SJSA1 (cell line): ENCODE data around the gene MTCH2. TPM values are rescaled to one million over a fixed set of nuclear protein-coding genes. Genes with fewer than 3 reads are reported as not detected.
"Not testable (repeated sequence)": the region's sequence is repeated elsewhere in the genome, so short reads cannot be mapped to it uniquely, and the experiment has no call there.

ENCODE experiments used
- DNase-seq, 2 experiments: peaks; one replicate each; pipeline ENCODE4 v3.0.0-alpha.2; 2015 to 2020; ENCODE audit warnings: low spot score in 2 of 2, low read depth in 1 of 2
- H3K27ac ChIP-seq: fragments of 250-450 bp; sonication (Bioruptor Pico); 2 replicates; pipeline ENCODE4 v1.5.1; 2020; ENCODE audit warnings: mild to moderate bottlenecking, moderate library complexity
- H3K27me3 ChIP-seq: fragments of 250-450 bp; sonication (Bioruptor Pico); replicated peaks from 2 replicates; pipeline ENCODE4 v1.5.1; 2020; ENCODE audit warnings: mild to moderate bottlenecking, moderate library complexity
- H3K36me3 ChIP-seq: fragments of 250-450 bp; sonication (Bioruptor Pico); 2 replicates; pipeline ENCODE4 v1.5.1; 2020; ENCODE audit warnings: mild to moderate bottlenecking
- H3K4me1 ChIP-seq: fragments of 250-450 bp; sonication (Bioruptor Pico); replicated peaks from 2 replicates; pipeline ENCODE4 v1.6.1; 2021; ENCODE audit warnings: mild to moderate bottlenecking
- H3K4me3 ChIP-seq: fragments of 250-450 bp; sonication (Bioruptor Pico); 2 replicates; pipeline ENCODE4 v1.5.1; 2020; ENCODE audit warnings: mild to moderate bottlenecking
- H3K9me3 ChIP-seq: fragments of 250-450 bp; sonication (Bioruptor Pico); replicated peaks from 2 replicates; pipeline ENCODE4 v1.5.1; 2020; ENCODE audit warnings: mild to moderate bottlenecking
- total RNA-seq: library from RNA; depleted of rRNA; stranded (reverse); fragments of >200 nt; shearing (Covaris generic); gene quantifications from 2 replicates; pipeline ENCODE4 v1.2.3, GENCODE V29; 2014; rRNA removed

MTCH2 gene
- 108 and 130 TPM in 2 replicates for total RNA-seq

DNA sequence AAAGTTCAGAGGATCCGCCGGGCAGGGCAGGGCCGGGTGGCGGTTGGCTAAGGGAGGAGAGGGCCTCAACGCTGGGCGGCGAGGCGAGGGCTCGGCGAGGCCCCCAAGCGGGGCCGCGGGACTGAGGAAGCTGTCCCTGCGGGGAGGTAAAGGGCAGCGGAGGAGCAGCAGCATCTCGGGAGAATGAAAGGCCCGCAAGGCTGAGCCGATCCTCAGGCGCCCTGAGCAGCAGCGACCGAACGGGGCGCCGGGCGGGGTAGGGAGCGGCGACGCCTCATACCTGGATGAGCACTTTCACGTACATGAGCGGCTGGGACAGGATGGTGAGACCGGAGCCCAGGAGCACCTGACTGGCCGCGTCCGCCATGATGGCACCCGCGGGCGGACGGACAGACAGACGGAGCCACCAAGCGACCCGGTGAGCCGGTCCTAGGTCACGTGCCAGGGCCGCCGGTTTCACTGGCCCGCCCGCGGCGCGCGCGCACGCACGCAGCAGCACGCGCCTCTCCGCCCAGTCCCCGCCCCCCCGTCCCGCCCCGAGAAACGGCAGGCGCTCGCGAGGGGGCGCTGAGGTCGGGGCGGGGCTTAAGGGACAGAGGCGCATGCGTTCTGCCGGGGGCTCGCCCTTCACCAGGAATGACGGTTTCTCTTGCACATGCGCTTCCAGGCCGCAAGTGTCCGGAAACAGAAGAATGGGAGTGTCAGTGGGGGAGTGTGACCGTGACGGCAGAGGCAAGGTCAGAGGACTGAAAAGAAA is at the start of gene MTCH2:
MTCH2 (minus strand) TSS at position 461 of the 757 bp plus-strand sequence; CDS start at position 367, 94 bp downstream.
- H3K27me3 ChIP-seq = no peaks in the 10 kb centered on the region
- H3K27ac ChIP-seq = peak within 1 kb of the TSS; percentile 68
- peaks cover 22% of the 10 kb centered on the region for H3K36me3 ChIP-seq
- H3K4me3 ChIP-seq = peak within 1 kb of the TSS; percentile 80
- H3K9me3 ChIP-seq = no peaks in the 10 kb centered on the region
- peaks cover 7% of the 10 kb centered on the region for H3K4me1 ChIP-seq
- peak; percentile 97 for DNase-seq

DNA sequence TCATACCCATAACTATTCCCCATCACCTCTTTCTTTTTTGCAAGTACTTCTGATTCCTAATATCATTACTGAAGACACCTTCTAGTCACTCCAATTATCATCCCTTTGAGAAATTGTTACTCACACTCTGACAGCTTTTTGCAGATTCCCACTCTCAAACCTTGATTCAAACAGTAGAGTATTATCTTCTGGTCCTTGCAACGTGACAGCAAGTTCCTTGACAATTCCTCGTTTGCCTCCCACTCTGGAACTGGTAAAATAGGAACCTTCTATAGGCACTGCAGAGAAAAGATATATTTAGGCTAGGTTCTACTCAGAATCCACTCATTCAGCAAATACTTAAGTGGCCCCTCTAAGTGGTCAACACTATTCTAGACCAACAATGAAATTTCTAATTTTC is 49.6 kb upstream of the MTCH2 start:
- Histone ChIP-seq H3K4me3 (no peak overlapping the region), H3K9me3 (no peaks in the 10 kb centered on the region), H3K27ac (no peak overlapping the region), H3K36me3 (no peaks in the 10 kb centered on the region), H3K4me1 (no peaks in the 10 kb centered on the region), H3K27me3 (no peaks in the 10 kb centered on the region)
- DNase-seq = no peak

DNA sequence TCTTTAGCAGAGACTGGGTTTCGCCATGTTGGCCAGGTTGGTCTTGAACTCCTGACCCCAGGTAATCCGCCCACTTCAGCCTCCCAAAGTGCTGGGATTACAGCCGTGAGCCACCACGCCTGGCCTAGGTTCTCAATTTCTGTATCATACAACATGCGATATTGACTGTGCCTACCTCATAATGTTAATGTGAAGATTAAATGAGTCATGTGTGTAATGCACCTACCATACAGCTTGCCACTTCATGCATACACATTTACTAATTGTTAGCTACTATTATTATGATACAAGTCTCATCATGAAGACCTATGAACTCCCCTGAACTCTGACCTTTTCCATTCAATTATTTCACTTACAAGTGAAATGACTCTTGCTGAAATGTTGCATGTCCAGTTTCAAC is 47.1 kb upstream of the MTCH2 start:
- Histone ChIP-seq H3K9me3 (no peaks in the 10 kb centered on the region), H3K4me1 (no peaks in the 10 kb centered on the region), H3K36me3 (no peaks in the 10 kb centered on the region), H3K27me3 (no peaks in the 10 kb centered on the region), H3K4me3 (no peak overlapping the region), H3K27ac (no peak overlapping the region)
- DNase-seq = no peak

DNA sequence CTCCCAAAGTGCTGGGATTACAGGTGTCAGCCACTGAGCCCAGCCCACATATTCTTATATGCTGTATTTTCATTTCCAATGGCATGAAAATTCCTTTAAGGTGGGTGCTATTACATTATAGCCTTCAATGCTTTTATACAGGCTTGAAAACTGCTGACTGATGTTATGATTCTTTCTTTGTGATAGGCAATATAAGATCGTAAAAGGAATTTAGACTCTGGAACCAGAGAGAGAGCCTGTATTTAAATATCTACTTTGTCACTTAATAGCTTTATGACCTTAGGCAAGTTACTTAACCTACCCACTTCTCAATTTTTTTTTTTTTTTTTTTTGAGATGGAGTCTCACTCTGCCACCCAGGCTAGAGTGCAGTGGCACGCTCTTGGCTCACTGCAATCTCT is 46.6 kb upstream of the MTCH2 start:
- H3K27ac ChIP-seq = no peak overlapping the region
- no peaks in the 10 kb centered on the region for H3K27me3 ChIP-seq
- no peaks in the 10 kb centered on the region for H3K9me3 ChIP-seq
- no peak for DNase-seq
- H3K36me3 ChIP-seq = no peaks in the 10 kb centered on the region
- H3K4me1 ChIP-seq = no peaks in the 10 kb centered on the region
- no peak overlapping the region for H3K4me3 ChIP-seq

DNA sequence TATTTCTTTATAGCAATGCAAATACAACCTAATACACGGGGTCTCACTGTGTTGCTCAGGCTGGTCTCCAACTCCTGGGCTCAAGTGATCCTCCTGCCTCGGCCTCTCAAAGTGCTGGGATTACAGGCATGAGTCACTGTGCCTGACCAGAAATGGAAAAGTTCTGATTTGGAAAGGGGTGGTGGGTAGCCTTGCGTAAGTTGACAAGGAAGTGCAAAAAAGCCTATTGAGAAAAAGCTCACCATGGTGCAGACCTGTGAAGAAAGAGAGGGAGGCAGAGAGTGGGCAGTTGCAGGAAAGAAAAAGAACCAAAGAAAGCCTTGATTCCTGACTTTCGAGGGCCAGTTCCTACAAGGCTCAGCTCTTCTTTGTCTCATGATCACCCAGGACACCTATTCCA is 45.8 kb upstream of the MTCH2 start:
- H3K27ac ChIP-seq = no peak overlapping the region
- no peak for DNase-seq
- H3K27me3 ChIP-seq = no peaks in the 10 kb centered on the region
- H3K9me3 ChIP-seq = no peaks in the 10 kb centered on the region
- no peaks in the 10 kb centered on the region for H3K4me1 ChIP-seq
- H3K36me3 ChIP-seq = no peaks in the 10 kb centered on the region
- no peak overlapping the region for H3K4me3 ChIP-seq

DNA sequence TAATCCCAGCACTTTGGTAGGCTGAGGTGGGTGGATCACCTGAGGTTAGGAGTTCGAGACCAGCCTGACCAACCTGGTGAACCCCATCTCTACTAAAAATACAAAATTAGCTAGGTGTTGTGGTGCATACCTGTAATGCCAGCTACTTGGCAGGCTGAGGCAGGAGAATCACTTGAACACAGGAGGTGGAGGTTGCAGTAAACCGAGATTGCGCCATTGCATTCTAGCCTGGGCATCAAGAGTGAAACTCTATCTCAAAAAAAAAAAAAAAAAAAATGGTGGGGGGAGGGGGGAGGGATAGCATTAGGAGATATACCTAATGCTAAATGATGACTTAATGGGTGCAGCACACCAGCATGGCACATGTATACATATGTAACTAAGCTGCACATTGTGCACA is 44.3 kb upstream of the MTCH2 start:
- H3K9me3 ChIP-seq, H3K36me3 ChIP-seq, H3K4me1 ChIP-seq, H3K27me3 ChIP-seq, H3K27ac ChIP-seq, H3K4me3 ChIP-seq, DNase-seq: not testable (repeated sequence)

DNA sequence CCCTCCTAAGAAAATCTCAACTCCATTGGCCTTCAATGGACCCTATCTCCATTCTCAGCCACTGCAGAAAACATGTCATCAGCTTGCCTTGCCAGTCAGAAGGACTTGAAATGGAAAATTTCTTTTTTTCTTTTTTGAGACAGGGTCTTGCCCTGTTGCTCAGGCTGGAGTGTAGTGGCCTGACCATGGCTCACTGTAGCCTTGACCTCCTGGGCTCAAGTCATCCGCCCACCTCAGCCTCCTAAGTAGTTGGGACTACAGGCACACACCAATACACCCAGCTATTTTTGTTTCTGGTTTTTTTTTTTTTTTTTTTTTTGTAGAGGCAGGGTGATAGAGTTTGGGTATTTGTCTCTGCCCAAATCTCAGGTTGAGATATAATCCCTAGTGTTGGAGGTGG is 43.8 kb upstream of the MTCH2 start:
- H3K9me3 ChIP-seq = no peaks in the 10 kb centered on the region
- no peaks in the 10 kb centered on the region for H3K36me3 ChIP-seq
- no peaks in the 10 kb centered on the region for H3K4me1 ChIP-seq
- H3K4me3 ChIP-seq = no peak overlapping the region
- no peaks in the 10 kb centered on the region for H3K27me3 ChIP-seq
- DNase-seq = no peak
- no peak overlapping the region for H3K27ac ChIP-seq

DNA sequence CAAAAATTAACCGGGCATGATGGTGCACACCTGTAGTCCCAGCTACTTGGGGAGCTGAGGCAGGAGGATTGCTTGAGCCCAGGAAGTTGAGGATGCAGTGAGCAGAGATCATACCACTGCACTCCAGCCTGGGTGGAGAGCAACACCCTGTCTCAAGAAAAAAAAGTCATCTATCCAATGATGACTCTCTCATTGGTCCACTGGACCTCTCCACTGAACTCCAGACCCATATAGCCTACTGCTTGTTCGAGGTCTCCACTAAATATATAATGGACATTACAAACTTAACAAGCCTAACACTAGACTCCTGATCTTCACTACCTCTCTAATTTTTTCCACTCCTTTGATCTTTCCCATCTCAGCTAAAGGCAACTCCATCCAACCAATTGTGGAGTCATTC is 33.5 kb upstream of the MTCH2 start:
- H3K9me3 ChIP-seq = no peaks in the 10 kb centered on the region
- H3K36me3 ChIP-seq = no peaks in the 10 kb centered on the region
- H3K27ac ChIP-seq = no peak overlapping the region
- H3K4me3 ChIP-seq = no peak overlapping the region
- DNase-seq = no peak
- no peaks in the 10 kb centered on the region for H3K27me3 ChIP-seq
- no peaks in the 10 kb centered on the region for H3K4me1 ChIP-seq

DNA sequence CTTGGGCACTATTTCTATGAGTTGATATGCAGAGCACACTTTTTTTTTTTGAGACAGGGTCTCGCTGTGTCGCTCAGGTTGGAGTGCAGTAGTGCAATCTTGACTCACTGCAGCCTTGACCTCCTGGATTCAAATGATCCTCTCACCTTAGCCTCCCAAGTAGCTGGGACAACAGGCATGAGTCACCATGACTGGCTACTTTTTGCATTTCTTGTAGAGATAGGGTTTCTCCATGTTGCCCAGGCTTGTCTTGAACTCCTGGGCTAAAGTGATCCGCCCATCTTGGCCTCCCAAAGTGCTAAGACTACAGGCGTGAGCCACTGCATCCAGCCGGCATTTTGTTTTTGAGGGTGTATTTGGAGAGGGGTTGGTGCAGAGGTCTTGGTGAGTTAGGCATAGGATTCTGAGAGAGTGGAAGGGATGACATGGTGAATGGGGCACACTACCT is 29.9 kb upstream of the MTCH2 start:
- H3K27ac ChIP-seq = no peak overlapping the region
- DNase-seq = no peak
- H3K36me3 ChIP-seq = no peaks in the 10 kb centered on the region
- no peak overlapping the region for H3K4me3 ChIP-seq
- no peaks in the 10 kb centered on the region for H3K4me1 ChIP-seq
- H3K27me3 ChIP-seq = no peaks in the 10 kb centered on the region
- no peaks in the 10 kb centered on the region for H3K9me3 ChIP-seq

DNA sequence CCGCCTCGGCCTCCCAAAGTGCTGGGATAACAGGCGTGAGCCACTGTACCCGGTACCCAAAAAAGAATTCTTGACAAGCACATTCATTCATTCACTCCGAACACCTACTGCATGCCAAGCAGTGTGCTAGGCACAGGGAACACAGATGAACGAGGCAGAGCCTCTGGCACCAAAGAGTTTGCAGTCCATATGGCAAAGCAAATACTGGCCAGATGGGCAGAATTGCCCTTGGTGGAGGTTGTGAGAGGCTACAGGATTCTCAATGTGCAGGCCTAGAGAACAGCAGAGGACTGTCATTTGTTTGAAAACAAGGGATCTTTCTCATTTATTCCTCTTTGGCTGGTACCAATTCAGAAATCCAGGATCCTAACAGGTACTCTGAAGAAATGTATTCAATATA is 27.5 kb upstream of the MTCH2 start:
- Histone ChIP-seq H3K4me1 (0 out of 2 replicates have a peak, but pooled peaks cover 3% of the 10 kb centered on the region), H3K36me3 (no peaks in the 10 kb centered on the region), H3K27ac (no peak overlapping the region), H3K4me3 (no peak overlapping the region), H3K27me3 (no peaks in the 10 kb centered on the region), H3K9me3 (no peaks in the 10 kb centered on the region)
- no peak for DNase-seq

DNA sequence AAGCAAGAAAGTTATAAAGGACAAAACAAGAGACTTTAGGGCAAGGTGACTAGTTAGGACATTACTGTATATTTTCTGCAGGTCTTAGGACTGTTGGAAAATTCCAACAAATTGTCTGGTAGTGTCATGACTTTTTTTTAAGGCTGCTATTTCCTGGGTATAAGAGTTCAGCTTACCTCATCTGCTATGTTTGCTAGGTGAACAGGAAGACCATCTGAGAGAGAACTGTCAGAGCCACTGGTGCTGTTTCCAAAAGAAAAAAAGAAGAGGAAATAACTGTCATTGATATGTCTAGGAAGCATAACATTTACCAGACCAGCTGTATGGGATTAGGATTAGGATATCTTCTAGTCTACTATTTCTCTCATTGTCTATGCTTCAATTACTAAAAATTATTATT is 26.3 kb upstream of the MTCH2 start:
- peaks cover 7% of the 10 kb centered on the region; the same call in 1 of the 2 replicates for H3K4me1 ChIP-seq
- no peak for DNase-seq
- no peaks in the 10 kb centered on the region for H3K36me3 ChIP-seq
- no peak overlapping the region for H3K4me3 ChIP-seq
- H3K9me3 ChIP-seq = no peaks in the 10 kb centered on the region
- no peaks in the 10 kb centered on the region for H3K27me3 ChIP-seq
- H3K27ac ChIP-seq = no peak overlapping the region

DNA sequence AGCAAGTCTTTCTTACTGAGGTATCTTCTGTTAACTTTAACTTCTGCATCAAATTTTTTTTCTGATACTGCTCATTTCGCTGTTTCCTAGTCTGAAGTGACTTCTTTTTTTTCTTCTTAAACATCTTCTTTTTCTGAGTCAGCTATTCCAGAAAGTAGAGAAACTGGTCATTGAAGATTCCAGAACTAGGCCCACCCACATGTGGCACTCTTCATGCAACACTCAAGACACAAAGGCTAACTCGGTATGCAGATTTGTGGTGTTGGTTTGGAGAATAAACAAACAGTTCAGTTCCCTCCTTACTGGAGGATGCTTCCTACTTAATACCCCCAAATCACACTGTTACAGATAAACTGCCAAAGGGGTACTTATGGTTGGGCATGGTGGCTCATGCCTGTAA is 25.2 kb upstream of the MTCH2 start:
- DNase-seq = peak in 1 of 2 experiments; percentile 9
- no peaks in the 10 kb centered on the region for H3K36me3 ChIP-seq
- H3K9me3 ChIP-seq = no peaks in the 10 kb centered on the region
- no peak overlapping the region for H3K27ac ChIP-seq
- H3K4me3 ChIP-seq = no peak overlapping the region
- peaks cover 9% of the 10 kb centered on the region; the same call in 1 of the 2 replicates for H3K4me1 ChIP-seq
- no peaks in the 10 kb centered on the region for H3K27me3 ChIP-seq

DNA sequence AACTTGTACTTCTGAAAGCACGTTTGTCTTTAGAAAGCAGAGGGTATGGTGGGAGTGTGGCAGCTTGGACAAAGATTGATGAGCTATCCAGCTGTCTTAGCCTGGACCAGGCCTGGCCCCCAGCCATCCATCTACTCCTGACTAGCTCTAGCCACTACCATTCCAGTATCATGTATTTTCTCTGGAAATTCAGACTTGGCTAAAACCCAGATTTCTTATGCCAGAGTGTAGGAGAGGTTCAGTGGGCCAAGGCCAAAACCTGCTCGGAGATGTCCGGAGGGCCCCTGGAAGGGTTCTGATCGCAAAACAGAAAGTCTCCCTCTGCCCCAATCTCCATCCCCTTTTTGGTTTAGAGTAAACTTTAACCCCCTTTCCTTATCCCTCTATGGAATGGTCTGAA is 24.8 kb upstream of the MTCH2 start:
- Histone ChIP-seq H3K4me3 (no peak overlapping the region), H3K27me3 (no peaks in the 10 kb centered on the region), H3K27ac (no peak overlapping the region), H3K4me1 (peaks cover 9% of the 10 kb centered on the region; the same call in 1 of the 2 replicates), H3K9me3 (no peaks in the 10 kb centered on the region), H3K36me3 (no peaks in the 10 kb centered on the region)
- no peak for DNase-seq

DNA sequence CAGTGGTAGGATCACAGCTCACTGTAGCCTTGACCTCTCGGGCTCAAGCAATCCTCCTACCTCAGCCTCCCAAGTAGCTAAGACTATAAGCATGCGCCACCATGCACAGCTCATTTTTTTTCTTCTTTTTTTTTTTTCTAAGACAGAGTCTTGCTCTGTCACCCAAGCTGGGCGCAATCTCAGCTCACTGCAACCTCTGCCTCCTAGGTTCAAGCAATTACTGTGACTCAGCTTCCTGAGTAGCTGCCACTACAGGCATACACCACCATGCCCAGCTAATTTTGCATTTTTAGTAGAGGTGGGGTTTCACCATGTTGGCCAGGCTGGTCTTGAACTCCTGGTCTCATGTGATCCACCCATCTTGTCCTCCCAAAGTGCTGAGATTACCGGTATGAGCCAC is 22.6 kb upstream of the MTCH2 start:
- H3K9me3 ChIP-seq, H3K27ac ChIP-seq, DNase-seq, H3K4me1 ChIP-seq, H3K4me3 ChIP-seq, H3K36me3 ChIP-seq, H3K27me3 ChIP-seq: not testable (repeated sequence)

DNA sequence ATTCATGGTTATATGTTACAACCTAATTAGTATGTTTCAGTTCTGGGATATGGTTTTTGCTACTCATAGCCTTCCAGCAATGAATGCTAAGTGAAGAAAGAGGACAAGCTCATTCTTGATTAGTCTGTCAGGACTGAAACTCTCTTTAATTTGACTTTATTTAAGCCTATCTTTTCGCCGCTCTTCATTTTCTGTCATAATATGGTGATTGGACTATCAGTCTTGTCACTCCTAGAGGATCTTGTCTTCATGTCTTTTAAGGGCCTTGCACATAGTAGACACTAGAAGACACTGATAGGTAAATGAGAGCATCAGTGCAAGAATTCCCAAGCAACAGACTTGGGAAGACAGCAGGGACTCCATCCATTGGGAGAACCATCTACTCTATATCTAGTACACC is 18.9 kb upstream of the MTCH2 start:
- Histone ChIP-seq H3K9me3 (no peaks in the 10 kb centered on the region), H3K36me3 (no peaks in the 10 kb centered on the region), H3K27me3 (no peaks in the 10 kb centered on the region), H3K27ac (no peak overlapping the region), H3K4me1 (peaks cover 9% of the 10 kb centered on the region; the same call in 1 of the 2 replicates), H3K4me3 (no peak overlapping the region)
- DNase-seq = no peak
